SH-SY5Y (cell line): Measurements from ENCODE around the gene STX12.

Source experiments
- GATA2 ChIP-seq: IDR thresholded peaks from 2 replicates; pipeline ENCODE4 v1.6.1; 2011; ENCODE audit warnings: mild to moderate bottlenecking, low read depth, low read length
- GATA3 ChIP-seq: IDR thresholded peaks from 2 replicates; pipeline ENCODE4 v1.6.1; 2011; ENCODE audit warnings: low read depth, mild to moderate bottlenecking, low read length, moderate library complexity

DNA sequence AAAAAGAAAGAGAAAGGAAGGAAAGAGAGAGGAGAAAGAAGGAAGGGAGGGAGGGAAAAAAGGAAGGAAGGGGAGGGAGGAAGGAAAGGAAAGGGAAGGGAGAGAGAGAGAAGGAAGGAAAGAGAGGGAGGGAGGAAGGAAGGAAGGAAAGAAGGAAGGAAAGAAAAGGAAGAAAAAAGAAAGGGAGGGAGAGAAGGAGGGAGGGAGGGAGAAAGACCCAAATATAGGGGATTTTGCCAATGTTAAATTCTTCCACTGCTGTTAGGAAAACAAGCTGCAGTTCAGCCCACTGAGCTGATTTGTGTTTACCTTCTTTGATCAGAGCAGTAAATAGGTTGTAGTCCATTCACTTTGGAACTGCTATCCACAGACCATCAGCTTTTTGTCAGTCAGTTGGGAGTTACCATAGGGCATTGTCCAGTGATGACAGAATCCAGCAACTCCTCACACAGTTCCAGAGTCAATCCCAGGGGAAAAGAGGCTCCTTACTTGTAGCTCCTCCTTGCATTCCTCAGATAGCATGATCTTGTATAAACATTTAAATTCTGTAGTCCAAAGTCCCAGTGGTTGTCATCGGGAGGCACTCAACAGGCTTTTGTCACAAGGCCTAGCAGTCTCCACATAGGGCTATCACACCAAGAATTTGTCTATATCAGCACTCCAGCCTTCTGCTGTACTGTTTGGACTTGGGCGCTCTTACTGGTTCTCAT lies 44.1 kb downstream of the STX12 start:
- TF ChIP-seq GATA3 = no peak
- no peak for TF ChIP-seq GATA2
